Ecto neural progenitor cell (in vitro differentiated cells): ENCODE results near the gene PDZD2.
"Not testable (repeated sequence)": the region's sequence is repeated elsewhere in the genome, so short reads cannot be mapped to it uniquely, and the experiment has no call there.

ENCODE experiments used
- DNase-seq: peaks from one replicate; pipeline ENCODE4 v3.0.0-alpha.2; 2018; ENCODE audit warnings: low spot score

PDZD2 gene

DNA sequence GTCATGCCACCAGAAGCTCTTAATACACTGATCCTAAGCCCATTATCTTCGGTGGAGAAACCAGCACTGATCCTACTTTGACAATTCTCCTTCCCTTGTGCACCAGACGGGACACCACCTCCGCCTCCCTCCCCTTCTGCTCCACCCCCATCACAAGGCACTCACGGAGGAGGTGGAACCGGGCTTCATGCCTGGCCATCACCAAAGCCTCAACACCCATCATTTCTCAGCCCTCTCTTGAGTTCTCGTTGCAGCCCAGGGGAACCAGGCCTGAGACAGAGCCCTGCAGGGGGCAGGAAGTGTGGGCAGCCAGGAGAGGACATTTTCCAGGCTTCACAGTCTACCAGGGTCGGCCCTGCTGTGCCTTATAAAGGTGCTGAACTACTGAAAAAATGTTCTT, 374.7 kb downstream of the PDZD2 start:
- peak; percentile 69 for DNase-seq

DNA sequence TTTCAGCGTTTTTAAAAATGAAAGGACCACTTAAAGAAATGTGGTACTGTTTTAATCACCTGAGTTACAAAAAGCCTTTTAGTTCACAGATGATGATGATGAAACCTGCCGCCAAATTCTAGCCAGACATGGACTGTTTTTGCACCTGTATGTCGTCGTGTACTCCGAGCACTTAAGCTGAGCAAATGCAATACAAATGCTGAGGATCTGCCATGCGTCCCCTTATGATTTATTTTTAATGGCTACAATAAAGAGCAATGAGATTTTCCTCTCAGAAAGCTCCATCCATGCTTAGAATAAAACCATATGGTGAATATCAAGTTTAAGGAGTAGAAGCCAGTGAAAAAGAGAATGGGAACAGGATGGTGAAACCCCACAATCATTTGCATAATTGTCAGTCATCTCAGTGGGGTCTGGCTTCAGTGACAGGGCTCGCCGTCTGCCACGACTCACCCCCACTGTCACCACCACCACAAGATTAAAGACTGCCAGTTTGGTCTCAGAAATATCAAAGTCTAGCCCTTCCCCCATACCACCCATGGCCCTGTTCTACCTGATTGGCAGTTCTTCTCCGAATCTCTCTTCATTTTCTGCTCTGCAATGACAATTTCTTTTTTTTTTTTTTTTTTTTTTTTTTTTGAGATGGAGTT, 375.3 kb downstream of the PDZD2 start:
- DNase-seq = no peak

DNA sequence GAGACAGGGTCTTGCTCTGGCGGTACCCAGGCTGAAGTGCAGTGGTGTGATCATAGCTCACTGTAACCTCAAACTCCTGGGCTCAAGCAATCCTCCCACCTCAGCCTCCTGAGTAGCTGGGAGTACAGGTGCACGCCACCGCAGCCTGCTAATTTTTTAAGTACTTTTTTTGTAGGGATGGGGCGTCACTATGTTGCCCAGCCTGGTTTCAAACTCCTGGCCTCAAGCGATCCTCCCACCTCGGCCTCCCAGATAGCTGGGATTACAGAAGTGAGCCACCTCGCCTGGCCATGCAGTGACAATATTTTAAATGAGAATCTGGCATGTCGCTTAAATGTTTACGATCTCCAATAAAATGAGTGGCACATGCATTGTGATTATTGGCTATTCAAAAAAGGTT, 376.3 kb downstream of the PDZD2 start:
- DNase-seq = not testable (repeated sequence)

GRCh38 chr5:32017692-32018367, 378.9 kb downstream of the PDZD2 start:
- no peak for DNase-seq

DNA sequence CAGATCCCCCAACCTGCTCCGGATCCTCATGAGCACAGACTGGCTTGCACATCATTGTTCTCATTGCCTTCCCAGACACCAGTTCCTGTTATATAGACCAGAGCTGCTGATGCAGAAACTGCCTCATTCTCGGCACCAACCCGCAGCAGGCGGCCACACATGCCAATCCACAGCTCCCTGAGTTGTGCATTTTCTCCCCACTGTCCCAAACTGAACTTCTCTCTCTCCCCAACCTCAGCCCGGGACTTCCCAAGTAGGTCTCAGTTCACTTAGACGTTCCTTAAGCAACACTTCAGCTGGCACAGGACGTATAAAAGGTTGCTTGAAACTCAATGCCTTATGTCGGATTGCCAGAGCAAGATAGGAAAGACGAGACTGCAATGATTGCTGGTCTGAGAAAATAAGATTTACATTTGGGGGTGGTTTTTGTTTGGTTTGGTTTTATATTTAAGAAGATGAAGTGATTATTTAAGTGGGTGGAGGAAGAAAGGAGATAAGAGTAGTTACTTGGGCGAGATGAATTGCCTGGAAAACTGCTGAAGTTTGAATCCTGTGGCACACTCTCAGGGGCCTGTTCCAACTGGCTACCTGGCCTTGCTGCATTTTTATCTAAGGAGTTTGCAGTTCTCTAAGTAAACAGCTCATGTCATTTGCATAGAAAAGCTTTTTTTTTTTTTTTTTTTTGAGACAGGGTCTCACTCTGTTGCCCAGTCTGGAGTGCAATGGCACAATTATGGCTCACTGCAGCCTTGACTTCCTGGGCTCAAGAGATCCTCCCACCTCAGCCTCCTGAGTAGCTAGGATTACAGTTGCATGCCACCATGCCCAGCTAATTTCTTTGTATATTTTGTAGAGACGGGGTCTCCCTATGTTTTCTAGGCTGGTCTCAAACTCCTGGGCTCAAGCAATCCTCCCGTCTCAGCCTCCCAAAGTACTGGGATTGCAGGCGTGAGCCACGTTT, 379.8 kb downstream of the PDZD2 start:
- DNase-seq = no peak

DNA sequence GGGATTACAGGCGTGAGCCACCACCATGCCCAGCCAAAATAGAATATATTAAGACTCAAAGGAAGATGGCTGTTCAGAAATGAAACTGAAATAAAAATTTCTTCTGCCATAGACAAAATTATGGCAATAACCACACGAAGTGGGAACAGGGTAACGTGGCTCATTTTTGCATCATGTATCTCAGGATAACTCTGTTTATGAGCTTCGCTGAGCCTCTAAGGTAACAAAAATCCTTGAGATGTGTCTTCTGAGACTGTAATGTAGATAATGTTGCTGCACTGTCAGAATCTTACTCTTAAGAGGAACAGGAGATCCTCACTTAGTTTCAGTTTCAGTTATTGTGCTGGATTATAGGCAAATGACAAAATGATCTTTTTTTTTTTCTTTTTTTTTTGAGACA, 381.3 kb downstream of the PDZD2 start:
- DNase-seq = no peak

- DNase-seq = no peak
Measured at GRCh38 chr5:32020946-32021345, 382.0 kb downstream of the PDZD2 start.

GRCh38 chr5:32021771-32022170, 382.8 kb downstream of the PDZD2 start:
- no peak for DNase-seq

GRCh38 chr5:32022638-32023037, 383.7 kb downstream of the PDZD2 start:
- DNase-seq = no peak

DNA sequence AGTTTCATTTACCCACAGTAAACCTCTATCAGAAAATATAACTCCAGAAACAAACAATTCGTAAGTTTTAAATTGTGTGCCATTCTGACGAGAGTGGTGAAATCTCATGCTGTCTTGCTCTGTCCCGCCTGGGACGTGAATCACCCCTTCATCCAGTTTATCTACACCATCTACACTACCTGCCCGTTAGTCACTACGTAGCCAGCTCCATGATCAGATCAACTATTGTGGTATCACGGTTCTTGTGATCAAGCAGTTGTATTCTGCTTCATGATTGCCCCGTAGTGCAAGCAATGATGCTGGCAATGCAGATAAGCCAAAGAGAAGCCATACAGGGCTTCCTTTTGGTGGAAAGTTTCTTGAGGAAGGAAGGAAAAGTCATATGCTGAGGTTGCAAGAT, 384.9 kb downstream of the PDZD2 start:
- no peak for DNase-seq

GRCh38 chr5:32024751-32025150, 385.8 kb downstream of the PDZD2 start:
- DNase-seq = no peak

GRCh38 chr5:32027093-32027716, 388.3 kb downstream of the PDZD2 start:
- DNase-seq = no peak

DNA sequence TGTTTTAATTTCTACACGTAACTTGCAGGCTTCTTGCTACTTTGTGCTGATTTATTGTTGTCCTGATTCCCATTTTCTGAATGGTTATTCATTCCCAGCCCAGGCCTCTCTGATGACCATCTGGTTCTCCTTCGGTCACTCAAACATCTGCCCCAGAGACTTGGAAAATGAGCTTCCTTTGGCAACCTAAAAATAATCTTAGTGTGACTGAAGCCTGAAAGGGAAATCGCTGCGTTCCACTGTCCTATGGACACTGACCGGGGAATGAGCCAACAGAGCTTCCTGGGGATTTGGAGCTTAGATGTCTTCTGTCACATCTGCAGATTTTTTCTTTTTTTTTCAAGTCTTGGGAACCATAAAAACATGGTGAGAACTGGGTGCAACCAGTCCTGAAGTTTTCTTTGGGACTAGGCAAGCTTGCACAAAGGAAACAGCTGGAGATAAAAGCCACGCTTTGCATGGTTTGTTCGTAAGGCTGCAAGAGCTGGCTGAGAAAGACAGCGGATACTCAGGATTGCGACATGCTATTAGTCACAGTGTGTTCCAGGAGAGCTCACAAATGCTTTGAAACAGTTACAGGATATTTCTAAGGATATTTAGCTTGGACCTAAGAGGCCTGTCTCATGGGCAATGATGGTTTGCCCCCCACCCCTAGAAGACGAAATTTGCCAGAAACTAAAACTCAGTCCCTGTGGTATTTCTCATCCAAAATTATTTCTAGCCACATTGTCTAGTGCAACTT, 389.0 kb downstream of the PDZD2 start:
- DNase-seq = no peak

DNA sequence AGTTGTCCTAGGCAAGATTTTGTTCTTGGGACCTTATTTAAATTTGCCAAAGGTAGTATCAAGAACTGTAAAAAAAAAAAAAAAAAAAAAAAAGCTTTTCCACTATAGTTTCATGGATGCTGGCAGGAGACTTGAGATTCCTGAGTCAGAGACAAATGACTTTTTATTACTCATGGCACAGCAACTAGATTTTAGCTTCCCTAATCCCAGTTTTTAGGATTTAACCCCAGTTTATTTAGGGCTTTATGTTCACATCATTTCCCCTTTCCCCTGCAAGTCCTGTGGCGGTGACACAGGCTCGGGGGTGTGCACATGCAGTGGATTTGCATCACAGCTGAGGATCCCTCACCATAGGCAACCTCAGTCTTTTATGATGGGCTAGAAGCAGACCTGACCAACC, 390.3 kb downstream of the PDZD2 start:
- no peak for DNase-seq

GRCh38 chr5:32029781-32030180, 390.9 kb downstream of the PDZD2 start:
- DNase-seq = no peak

- no peak for DNase-seq
Measured at GRCh38 chr5:32030222-32030621, 391.3 kb downstream of the PDZD2 start.

DNA sequence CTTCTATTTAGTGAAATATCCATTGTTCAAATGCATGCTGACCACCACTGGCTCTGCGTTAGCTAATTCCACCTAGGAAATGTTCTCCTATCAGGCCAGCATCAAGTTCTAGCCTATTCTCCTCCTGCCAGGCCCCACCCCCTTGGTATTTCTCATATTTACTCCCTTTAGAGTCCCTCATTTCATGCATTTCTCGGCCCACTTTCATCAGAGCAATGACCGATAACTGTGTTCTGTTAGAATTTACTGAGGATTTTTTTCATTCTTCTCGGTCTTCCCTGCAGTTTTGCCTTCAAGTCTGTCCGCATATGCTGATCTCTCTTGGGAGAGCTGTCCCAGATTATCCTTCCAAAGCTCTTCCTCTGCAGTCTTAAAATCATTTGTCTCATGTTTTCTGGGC, 391.8 kb downstream of the PDZD2 start:
- no peak for DNase-seq

DNA sequence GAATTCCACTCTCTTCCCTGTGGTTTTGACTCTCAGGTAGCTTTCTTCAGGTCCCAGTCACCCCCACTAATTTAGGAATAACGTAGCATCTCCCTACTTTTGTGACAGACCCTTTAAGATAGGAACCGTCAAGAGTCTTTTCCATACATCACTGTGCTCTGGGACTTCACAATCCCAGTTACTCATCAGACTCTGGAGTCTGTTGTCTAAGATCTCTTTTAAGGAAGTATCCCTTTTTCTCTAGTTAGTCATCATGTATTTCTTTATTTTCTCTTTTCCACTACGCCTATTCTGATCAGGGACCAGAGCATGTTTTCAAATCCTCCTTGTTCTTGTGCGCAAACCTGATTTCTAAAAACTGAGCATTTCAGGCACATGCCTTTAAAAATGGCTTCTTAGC, 392.2 kb downstream of the PDZD2 start:
- no peak for DNase-seq

GRCh38 chr5:32038523-32038922, 399.6 kb downstream of the PDZD2 start:
- DNase-seq = no peak

DNA sequence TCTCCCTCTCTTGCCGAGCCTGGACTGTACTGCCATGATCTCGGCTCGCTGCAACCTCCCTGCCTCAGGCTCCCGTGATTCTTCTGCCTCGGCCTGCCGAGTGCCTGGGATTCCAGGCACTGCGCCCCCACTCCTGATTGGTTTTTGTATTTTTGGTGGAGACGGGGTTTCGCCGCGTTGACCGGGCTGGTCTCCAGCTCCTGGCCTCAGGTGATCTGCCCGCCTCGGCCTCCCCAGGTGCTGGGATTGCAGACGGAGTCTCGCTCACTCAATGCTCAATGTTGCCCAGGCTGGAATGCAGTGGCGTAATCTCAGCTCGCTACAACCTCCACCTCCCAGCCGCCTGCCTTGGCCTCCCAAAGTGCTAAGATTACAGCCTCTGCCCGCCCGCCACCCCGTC, 400.2 kb downstream of the PDZD2 start:
- not testable (repeated sequence) for DNase-seq

GRCh38 chr5:32039601-32040000, 400.7 kb downstream of the PDZD2 start:
- not testable (repeated sequence) for DNase-seq
